GM19043 (cell line): ENCODE data around the gene PCNX1.
"Not testable (repeated sequence)": the region's sequence is repeated elsewhere in the genome, so short reads cannot be mapped to it uniquely, and the experiment has no call there.

Experiments used
- ATAC-seq: cut with Tn5 transposase; IDR thresholded peaks from one replicate; pipeline ENCODE4 v1.9.1; 2021; ENCODE audit warnings: low read depth; ENCODE audit not compliant: unreplicated experiment

PCNX1 gene

DNA sequence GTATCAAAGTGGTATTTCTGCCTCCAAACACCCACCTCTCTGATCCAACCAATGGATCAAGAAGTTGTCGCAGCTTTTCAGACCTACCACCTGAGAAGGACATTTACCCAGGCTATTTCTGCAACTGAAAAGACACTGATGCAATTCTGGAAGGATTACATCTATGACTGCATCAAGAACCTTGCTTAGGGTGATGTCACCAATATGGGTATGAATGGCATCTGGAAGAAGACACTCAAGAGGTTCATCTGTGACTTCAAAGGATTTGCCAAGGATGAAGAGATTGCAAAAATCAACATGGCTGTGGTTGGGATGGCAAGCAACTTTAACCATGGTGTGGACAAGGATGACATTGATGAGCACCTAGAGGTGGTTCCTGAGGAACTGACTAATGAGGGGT, 154.2 kb downstream of the PCNX1 start:
- no peak for ATAC-seq

DNA sequence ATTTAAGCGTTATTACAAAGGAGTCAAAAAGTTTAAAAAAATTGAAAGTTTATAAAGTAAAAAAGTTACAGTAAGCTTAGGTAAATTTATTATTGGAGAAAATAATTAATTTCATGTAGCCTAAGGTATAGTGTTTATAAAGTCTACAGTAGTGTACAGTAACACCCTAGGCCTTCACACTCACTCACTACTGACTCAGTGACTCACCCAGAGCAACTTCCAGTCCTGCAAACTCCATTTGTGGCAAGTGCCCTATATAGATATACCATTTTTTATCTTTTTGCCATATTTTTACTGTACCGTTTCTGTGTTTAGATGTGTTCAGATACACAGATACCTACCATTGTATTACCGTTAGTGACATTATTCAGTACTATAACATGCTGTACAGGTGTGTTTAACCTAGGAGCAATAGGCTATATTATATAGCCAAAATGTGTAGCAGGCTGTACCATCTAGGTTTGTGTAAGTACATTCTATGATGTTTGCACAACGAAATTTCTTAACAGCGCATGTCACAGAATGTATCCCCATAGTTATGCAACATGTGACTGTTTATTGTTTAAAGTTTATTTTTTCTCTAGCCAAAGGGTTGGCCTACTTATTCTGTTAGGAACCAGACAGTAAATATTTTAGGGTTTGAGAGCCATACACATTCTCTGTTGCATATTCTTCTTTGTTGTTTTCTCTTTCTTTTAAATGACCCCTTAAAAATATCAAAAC, 155.5 kb downstream of the PCNX1 start:
- ATAC-seq: no peak

GRCh38 chr14:71063351-71063750, 156.1 kb downstream of the PCNX1 start:
- no peak for ATAC-seq

DNA sequence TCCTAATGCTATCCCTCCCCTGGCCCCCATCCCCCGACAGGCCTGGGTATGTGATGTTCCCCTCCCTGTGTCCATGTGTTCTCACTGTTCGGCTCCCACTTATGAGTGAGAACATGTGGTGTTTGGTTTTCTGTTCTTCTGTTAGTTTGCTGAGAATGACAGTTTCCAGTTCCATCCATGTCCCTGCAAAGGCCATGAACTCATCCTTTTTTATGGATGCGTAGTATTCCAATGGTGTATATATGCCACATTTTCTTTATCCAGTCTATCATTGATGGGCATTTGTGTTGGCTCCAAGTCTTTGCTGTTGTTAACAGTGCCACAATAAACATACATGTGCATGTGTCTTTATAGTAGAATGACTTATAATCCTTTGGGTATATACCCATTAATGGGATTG, 157.5 kb downstream of the PCNX1 start:
- not testable (repeated sequence) for ATAC-seq

DNA sequence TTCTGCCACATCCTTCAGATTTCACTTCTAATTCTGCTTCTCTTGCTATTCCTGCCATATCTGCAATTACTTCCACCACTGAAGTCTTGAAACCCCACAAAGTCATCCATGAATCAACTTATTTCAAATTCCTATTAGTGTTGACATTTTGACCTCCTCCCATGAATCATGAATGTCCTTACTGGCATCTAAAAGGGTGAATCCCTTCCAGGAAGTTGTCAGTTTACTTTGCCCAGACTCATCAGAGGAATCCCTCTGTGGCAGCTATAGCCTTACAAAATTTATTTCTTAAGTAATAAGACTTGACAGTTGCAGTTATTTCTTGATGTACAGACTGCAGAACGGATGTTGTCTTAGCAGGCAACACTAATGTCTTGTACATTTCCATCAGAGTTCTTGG, 162.9 kb downstream of the PCNX1 start:
- no peak for ATAC-seq

- no peak for ATAC-seq
Measured at GRCh38 chr14:71071042-71071441, 163.8 kb downstream of the PCNX1 start.

GRCh38 chr14:71076462-71077092, 169.3 kb downstream of the PCNX1 start:
- no peak for ATAC-seq

DNA sequence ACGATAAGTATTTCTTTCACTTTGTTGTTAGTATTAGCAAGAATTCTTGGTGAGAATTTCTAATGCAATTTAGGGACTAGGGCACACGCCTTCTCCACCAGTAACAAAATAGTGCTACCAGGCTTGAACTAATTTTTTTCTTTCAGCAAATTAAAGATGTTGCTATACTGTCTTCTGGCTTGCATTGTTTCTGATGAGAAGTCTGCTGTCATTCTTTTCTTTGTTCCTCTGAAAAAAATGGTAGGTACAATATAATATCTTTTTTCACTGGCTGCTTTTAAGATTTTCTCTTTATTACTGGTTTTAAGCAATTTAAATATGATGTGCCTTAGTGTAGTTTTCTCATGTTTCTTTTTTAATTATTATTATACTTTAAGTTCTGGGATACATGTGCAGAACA, 171.2 kb downstream of the PCNX1 start:
- ATAC-seq: no peak

DNA sequence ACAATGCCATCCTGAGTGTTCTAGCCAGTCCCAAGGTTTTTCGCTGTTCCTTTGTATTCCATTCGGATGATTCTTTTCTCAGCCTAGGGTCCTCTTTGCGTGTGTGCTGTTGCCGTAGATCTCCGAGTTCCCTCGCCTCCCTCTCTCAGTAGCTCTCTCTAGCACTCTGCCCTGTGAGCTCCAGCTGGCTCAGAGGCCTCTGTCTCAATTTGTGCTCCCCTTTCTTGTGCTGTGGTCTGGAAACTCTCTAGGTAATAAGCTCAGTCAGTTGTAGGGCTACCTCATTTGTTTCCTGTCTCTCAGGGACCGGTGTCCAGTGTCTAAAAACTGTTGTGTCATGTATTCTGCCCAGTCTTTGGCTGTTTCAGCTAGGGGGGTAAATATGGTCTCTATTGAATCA, 179.3 kb downstream of the PCNX1 start:
- ATAC-seq: no peak

- no peak for ATAC-seq
Measured at GRCh38 chr14:71089971-71090370, 182.7 kb downstream of the PCNX1 start.

DNA sequence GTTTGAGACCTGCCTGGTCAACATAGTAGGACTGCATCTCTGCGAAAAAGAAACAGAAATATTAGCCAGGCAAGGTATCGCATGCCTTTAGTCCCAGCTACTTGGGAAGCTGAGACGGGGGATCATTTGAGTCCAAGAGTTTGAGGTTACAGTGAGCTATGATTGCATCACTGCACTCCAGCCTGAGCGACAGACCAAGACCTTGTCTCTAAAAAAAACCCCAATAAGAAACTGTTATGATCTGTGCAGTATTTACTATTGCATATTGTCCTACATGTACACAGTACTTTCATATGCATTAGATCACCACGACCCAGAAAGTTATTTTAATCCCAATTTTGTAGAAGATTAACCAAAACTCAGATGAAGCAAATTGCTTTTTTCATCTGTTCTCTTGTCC, 187.5 kb downstream of the PCNX1 start:
- ATAC-seq: no peak

DNA sequence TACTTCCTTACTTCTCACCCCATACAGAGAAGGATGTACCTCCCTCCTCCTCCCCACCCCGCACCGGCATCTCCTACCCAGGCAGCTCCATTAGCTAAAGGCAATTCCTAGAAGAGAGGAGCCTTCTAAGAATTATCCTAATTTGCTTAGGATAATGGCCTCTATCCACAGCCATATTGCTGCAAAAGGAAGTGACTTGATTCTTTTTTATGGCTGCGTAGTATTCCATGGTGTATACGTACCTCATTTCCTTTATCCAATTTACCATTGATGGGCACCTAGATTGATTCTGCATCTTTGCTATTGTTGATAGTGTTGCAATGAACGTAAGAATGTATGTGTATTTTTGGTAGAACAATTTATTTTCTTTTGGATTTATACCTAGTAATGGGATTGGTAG, 189.7 kb downstream of the PCNX1 start:
- no peak for ATAC-seq

- no peak for ATAC-seq
Measured at GRCh38 chr14:71103662-71104484, 196.6 kb downstream of the PCNX1 start.

GRCh38 chr14:71105177-71105576, 197.9 kb downstream of the PCNX1 start:
- ATAC-seq: no peak

DNA sequence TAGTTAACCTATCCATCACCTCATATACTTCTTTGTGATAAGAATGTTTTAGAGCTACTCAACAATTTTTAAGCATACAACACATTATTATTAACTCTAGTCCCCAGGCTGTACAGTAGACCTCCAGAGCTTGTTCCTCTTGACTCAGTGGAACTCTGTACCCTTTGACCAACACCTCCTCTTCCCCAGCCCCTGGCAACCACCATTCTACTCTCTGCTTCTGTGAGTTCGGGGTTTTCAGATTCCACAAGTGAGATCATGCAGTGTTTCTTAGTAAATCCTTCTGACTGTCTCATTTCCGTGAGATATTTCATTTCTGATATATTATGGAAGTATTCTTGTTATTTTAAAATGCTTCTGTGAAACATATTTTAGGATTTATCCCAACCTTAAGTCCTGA, 200.7 kb downstream of the PCNX1 start:
- no peak for ATAC-seq

GRCh38 chr14:71108398-71109119, 201.3 kb downstream of the PCNX1 start:
- ATAC-seq: no peak

- ATAC-seq: no peak
Measured at GRCh38 chr14:71113376-71113775, 206.1 kb downstream of the PCNX1 start.

DNA sequence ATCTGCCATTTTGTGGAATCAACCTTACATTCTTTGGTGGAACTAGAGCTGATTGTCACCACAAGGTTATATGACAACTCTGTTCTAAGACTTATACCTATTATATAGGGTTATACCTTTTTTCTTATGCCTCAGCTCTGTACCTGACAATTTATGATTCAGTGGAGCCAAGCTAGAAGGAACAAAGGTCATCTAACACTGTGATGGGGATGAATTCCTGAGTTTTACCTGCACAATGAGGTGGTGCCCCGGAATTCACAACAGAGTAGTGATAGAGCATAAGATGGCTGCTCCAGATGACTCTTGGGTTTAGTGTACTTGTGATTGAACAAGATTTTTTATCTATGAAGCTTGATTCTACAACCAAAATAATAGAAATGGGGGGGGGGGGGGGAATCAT, 207.3 kb downstream of the PCNX1 start:
- ATAC-seq: no peak

- ATAC-seq: no peak
Measured at GRCh38 chr14:71115306-71115705, 208.0 kb downstream of the PCNX1 start.

- no peak for ATAC-seq
Measured at GRCh38 chr14:71115821-71116567, 208.7 kb downstream of the PCNX1 start.
